ENCODE measurements around the gene GRIN1.

Gene GRIN1

GRCh38 chr9:137178201-137178938, 39.4 kb downstream of the GRIN1 start:
- no peak for DNase-seq (ENCODE audit: low read depth in 2 of 2)

- no peak for DNase-seq (ENCODE audit: low read depth in 2 of 2)
These were observed 40.1 kb downstream of the GRIN1 start for GRCh38 chr9:137178939-137179630.

- DNase-seq (ENCODE audit: low read depth in 2 of 2): no peak
These were observed 40.8 kb downstream of the GRIN1 start for GRCh38 chr9:137179761-137180160.

- DNase-seq (ENCODE audit: low read depth in 2 of 2): no peak
These were observed 41.5 kb downstream of the GRIN1 start for GRCh38 chr9:137180491-137180890.

- DNase-seq (ENCODE audit: low read depth in 2 of 2): no peak
These were observed 42.7 kb downstream of the GRIN1 start for GRCh38 chr9:137181680-137182079.

- no peak for DNase-seq (ENCODE audit: low read depth in 2 of 2)
These were observed 43.9 kb downstream of the GRIN1 start for GRCh38 chr9:137182836-137183235.

GRCh38 chr9:137183980-137184595, 45.1 kb downstream of the GRIN1 start:
- no peak for DNase-seq (ENCODE audit: low read depth in 2 of 2)

- DNase-seq (ENCODE audit: low read depth in 2 of 2): no peak
These were observed 46.1 kb downstream of the GRIN1 start for GRCh38 chr9:137184881-137185660.

- DNase-seq (ENCODE audit: low read depth in 2 of 2): no peak
These were observed 47.0 kb downstream of the GRIN1 start for GRCh38 chr9:137185921-137186320.

- no peak for DNase-seq (ENCODE audit: low read depth in 2 of 2)
These were observed 47.4 kb downstream of the GRIN1 start for GRCh38 chr9:137186385-137186784.

GRCh38 chr9:137187386-137187785, 48.4 kb downstream of the GRIN1 start:
- DNase-seq (ENCODE audit: low read depth in 2 of 2): no peak

GRCh38 chr9:137188086-137188489, 49.1 kb downstream of the GRIN1 start:
- DNase-seq (ENCODE audit: low read depth in 2 of 2): no peak

- peak; percentile 80 for DNase-seq (ENCODE audit: low read depth in 2 of 2)
These were observed 49.7 kb downstream of the GRIN1 start, which contains the start of the genes ANAPC2 and SSNA1 for GRCh38 chr9:137188490-137189296. TSS of gene ANAPC2 (minus strand) at chr9:137188560. CDS start at chr9:137188532, 28 bp downstream. TSS of gene SSNA1 (plus strand) at chr9:137188676. CDS start at chr9:137188727, 51 bp downstream.

- DNase-seq (ENCODE audit: low read depth in 2 of 2): no peak
These were observed 50.6 kb downstream of the GRIN1 start for GRCh38 chr9:137189297-137190295.

- no peak for DNase-seq (ENCODE audit: low read depth in 2 of 2)
These were observed 51.4 kb downstream of the GRIN1 start for GRCh38 chr9:137190315-137190856.

GRCh38 chr9:137191245-137191644, 52.3 kb downstream of the GRIN1 start:
- DNase-seq (ENCODE audit: low read depth in 2 of 2): no peak

- no peak for DNase-seq (ENCODE audit: low read depth in 2 of 2)
These were observed 52.9 kb downstream of the GRIN1 start for GRCh38 chr9:137191691-137192447.

GRCh38 chr9:137192448-137192780, 53.5 kb downstream of the GRIN1 start:
- no peak for DNase-seq (ENCODE audit: low read depth in 2 of 2)

GRCh38 chr9:137192859-137193258, 53.9 kb downstream of the GRIN1 start:
- DNase-seq (ENCODE audit: low read depth in 2 of 2): no peak
